Tibial nerve (tissue), 4 donors: ENCODE data around the gene MORC4.

Experiments
- CTCF ChIP-seq, 5 experiments: fragments of 200-600 bp in 3 of 5; fragments of 450-650 bp in 2 of 5; sonication (generic) in 3 of 5; IDR thresholded peaks; one replicate each; pipeline ENCODE4 v1.5.1; 2016 to 2019; ENCODE audit warnings: antibody characterized with exemption in 5 of 5, mild to moderate bottlenecking in 3 of 5, moderate library complexity in 2 of 5
- EP300 ChIP-seq, 2 donors: sonication (generic); formaldehyde crosslinking; IDR thresholded peaks; one replicate each; pipeline ENCODE4 v1.6.1; 2017; ENCODE audit warnings: antibody characterized with exemption in 2 of 2, mild to moderate bottlenecking in 1 of 2
- POLR2A ChIP-seq, 2 donors: fragments of 450-650 bp; IDR thresholded peaks; one replicate each; pipeline ENCODE4 v1.6.1; 2017; ENCODE audit warnings: antibody characterized with exemption in 2 of 2, mild to moderate bottlenecking in 2 of 2, moderate library complexity in 2 of 2

GRCh38 chrX:106902684-106903083, 97.3 kb downstream of the MORC4 start:
- TF ChIP-seq CTCF (IDR thresholded peaks at IDR 0.05) = no peak
- no peak for TF ChIP-seq POLR2A (IDR thresholded peaks at IDR 0.05)
- TF ChIP-seq EP300 (IDR thresholded peaks at IDR 0.05) = no peak
